Subcutaneous adipose tissue (tissue), 4 donors: ENCODE results near the gene ZNF581. TPM values are rescaled to one million over a fixed set of nuclear protein-coding genes. Genes with fewer than 3 reads are reported as not detected.

ENCODE experiments used
- CTCF ChIP-seq: fragments of 450-650 bp; IDR thresholded peaks from one replicate; pipeline ENCODE4 v1.5.1; 2016; ENCODE audit warnings: low read depth, mild to moderate bottlenecking, control low read depth, antibody characterized with exemption, moderate library complexity
- total RNA-seq, 4 donors: library from RNA; depleted of rRNA; stranded (reverse); fragments of >200 nt; gene quantifications; one replicate each; pipeline ENCODE4 v1.1.0, GENCODE V29; 2016

ZNF581 gene
- total RNA-seq, 4 donors from 2014 or later: 6.4 to 25.5 (median 19.0) TPM

DNA sequence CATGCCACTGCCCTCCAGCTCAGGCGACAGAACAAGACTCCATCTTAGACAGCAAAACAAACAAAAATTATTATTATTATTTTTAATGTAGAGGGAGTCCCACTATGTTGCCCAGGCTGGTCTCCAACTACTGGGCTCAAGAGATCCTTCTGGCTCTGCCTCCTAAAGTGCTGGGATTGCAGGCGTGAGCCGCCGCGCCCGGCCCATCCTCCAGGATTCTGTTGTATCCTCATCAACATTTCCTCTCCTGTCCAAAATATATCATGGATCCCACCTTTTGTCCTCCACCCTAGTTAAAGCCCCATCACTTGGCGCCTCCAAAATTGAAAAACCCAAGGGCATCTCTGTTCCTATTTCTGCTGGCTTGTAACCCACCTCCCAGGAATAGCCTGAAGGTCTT is 20.3 kb upstream of the ZNF581 start:
- no peak for TF ChIP-seq CTCF

- no peak for TF ChIP-seq CTCF
Measured at GRCh38 chr19:55623561-55623960, 19.9 kb upstream of the ZNF581 start.

DNA sequence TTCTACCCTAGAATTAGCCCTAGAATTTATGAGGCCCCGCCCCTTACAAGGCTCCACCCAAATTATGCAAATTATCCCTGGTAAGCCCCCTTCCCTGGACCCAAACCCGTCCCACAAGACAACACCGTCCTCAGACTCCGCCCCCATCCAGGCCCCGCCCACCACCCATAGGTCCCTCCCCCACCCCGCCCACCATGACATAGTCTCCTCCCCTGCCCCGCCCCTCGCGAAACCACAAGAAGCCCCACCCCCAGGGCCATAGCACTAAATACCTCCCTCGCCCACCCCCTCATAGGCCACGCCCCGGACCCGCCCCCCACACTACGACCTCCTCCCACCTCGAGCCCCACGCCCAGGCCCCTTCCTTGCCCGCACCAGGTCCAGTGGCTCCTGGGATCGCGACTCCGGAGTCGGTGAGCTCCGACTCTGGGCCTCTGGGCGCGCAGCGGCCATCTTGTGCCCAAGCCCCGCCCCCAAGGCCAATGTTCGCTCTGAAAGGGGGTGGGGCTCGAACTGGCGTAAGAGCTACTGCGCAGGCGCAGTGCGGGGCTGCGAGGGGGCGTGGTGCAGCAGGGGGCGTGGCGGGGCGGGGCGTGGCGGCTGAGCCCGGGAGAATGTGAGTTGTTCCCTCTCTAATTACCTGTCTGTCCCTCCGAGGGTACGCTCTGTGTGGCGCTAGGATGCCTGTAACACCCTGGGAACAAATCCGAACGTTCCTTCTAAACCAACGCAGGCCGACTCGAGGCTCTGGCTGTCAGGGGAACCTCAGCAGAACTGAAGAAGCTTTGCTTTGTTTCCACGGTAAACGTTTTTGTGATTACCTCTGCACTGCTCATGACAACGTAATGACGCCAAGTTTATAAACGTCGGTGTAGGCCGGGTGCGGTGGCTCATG is 19.1 kb upstream of the ZNF581 start, which contains the start of gene ZNF784:
Gene ZNF784 (minus strand): TSS at position 458 of the 895 bp plus-strand sequence. CDS start 5 bp downstream, at position 453.
- no peak for TF ChIP-seq CTCF

DNA sequence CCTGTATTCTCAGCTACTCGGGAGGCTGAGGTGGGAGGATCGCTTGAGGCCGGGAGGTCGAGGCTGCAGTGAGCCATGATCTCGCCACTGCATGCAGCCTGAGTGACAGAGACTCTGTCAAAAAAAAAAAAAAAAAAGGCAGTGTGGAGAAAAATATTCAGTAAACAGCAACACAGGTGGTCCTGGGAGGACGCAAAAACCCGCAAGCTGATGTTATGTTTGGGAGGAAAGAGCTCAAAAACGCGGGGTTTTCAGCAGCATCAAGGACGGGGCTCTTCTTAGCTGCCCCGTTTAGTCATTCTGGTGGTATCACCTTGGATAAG is 18.5 kb upstream of the ZNF581 start:
- no peak for TF ChIP-seq CTCF

DNA sequence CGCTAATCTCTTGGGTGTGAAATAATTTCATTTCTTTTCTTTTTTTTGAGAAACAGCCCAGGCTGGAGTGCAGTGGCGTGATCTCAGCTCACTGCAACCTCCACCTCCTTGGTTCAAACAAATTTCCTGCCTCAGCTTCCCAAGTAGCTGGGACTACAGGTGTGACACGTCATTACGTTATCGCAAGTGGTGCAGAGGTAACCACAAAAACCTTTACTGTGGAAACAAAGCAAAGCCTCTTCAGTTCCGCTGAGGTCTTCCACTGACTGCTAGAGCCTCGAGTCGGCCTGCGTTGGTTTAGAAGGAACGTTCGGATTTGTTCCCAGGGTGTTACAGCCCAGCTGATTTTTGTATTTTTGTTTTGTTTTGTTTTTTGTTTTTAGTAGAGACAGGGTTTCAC is 17.1 kb upstream of the ZNF581 start:
- no peak for TF ChIP-seq CTCF

GRCh38 chr19:55632463-55632834 is 11.0 kb upstream of the ZNF581 start:
- TF ChIP-seq CTCF: no peak

- TF ChIP-seq CTCF: no peak
Measured at GRCh38 chr19:55633861-55634260, 9.6 kb upstream of the ZNF581 start.
